ENCODE results near the gene WWP2. TPM values are rescaled to one million over a fixed set of nuclear protein-coding genes. Genes with fewer than 3 reads are reported as not detected.

The WWP2 gene
- total RNA-seq, 1 experiment from 2014 or later, result 40.2 TPM

- H3K4me2 ChIP-seq (ENCODE audit: insufficient read depth, insufficient read length, low read length), result no peak overlapping the region
- no peak for DNase-seq
- no peak overlapping the region for H3T11ph ChIP-seq (ENCODE audit: low read length)
- no peak for TF ChIP-seq CTCF (conservative IDR thresholded peaks at IDR 0.05)
- H3K4me3 Mint-ChIP-seq, result no peak overlapping the region
- no peaks in the 10 kb centered on the region for H3K9me3 Mint-ChIP-seq
- no peak overlapping the region for H2BK20ac ChIP-seq (ENCODE audit: low read depth, low read length, poor library complexity, severe bottlenecking)
- H3K27ac Mint-ChIP-seq, result no peak overlapping the region
- no peak overlapping the region for H3K18ac ChIP-seq (ENCODE audit: insufficient read length, low read depth, low read length)
- no peak overlapping the region for H2AK5ac ChIP-seq (ENCODE audit: insufficient read length, low read length)
- H3K36me3 Mint-ChIP-seq (ENCODE audit: insufficient read depth in 1 of 3, low read depth in 3 of 3), result peaks cover 0 to 28% (median 5%) of the 10 kb centered on the region in 3 experiments; a peak in 3 of 7 replicates
- H4K5ac ChIP-seq (ENCODE audit: insufficient read length, low read depth, low read length), result no peak overlapping the region
- no peak overlapping the region for H3K56ac ChIP-seq (ENCODE audit: insufficient read length, low read depth, low read length)
- no peaks in the 10 kb centered on the region for H3K27me3 Mint-ChIP-seq (ENCODE audit: low read depth)
- no peak overlapping the region for H2AFZ ChIP-seq (ENCODE audit: low read length)
- no peaks in the 10 kb centered on the region for H3K4me1 ChIP-seq (ENCODE audit: insufficient read depth, low read length)
- H3K23me2 ChIP-seq (ENCODE audit: insufficient read length, low read depth, low read length, poor library complexity, severe bottlenecking), result no peaks in the 10 kb centered on the region
- H2BK15ac ChIP-seq (ENCODE audit: low read depth, low read length), result no peak overlapping the region
- no peaks in the 10 kb centered on the region for H4K20me1 ChIP-seq (ENCODE audit: control insufficient read depth, insufficient read depth, insufficient read length)
- no CpG with 5 or more reads among the region's 2 CpGs for WGBS (ENCODE audit: extremely low coverage, insufficient read length, low lambda C conversion rate)
- H3K27me3 ChIP-seq (ENCODE audit: insufficient read depth, low read length), result no peaks in the 10 kb centered on the region
- no peak overlapping the region for H2BK5ac ChIP-seq (ENCODE audit: insufficient read length, low read length)
- no peak overlapping the region for H3K27ac ChIP-seq (ENCODE audit: insufficient read length, low read depth, low read length)
- no peak overlapping the region for H3K4ac ChIP-seq (ENCODE audit: low read depth, low read length)
- peaks cover 3 to 6% of the 10 kb centered on the region in 2 experiments; a peak in 2 of 4 replicates for H3K4me1 Mint-ChIP-seq
- H4K8ac ChIP-seq (replicated peaks; ENCODE audit: insufficient read length, low read depth, low read length), result no peak overlapping the region
- H2BK120ac ChIP-seq (ENCODE audit: low read depth, low read length, poor library complexity, severe bottlenecking), result no peak overlapping the region
- H4K91ac ChIP-seq (ENCODE audit: insufficient read length, low read depth, low read length), result no peak overlapping the region
- no peaks in the 10 kb centered on the region for H3K9me3 ChIP-seq (ENCODE audit: control insufficient read depth, low read depth, low read length)
- H3K79me2 ChIP-seq (ENCODE audit: insufficient read depth, low read length), result no peaks in the 10 kb centered on the region
- no peak overlapping the region for H3K23ac ChIP-seq (ENCODE audit: insufficient read length, low read depth, low read length)
- no peak overlapping the region for H2BK12ac ChIP-seq (ENCODE audit: insufficient read length, low read depth, low read length)
- H3K79me1 ChIP-seq (ENCODE audit: insufficient read depth, low read depth, low read length, poor library complexity, severe bottlenecking), result no peaks in the 10 kb centered on the region
- no peak overlapping the region for H3K14ac ChIP-seq (ENCODE audit: insufficient read depth, low read length)
- no peak overlapping the region for H3K9ac ChIP-seq (ENCODE audit: extremely low read depth, insufficient read length, low read length)
These were observed 77.1 kb downstream of the WWP2 start for GRCh38 chr16:69839240-69839688.

All from H9 (cell line).